DMS114 treated with DMSO at 0.1 percent for 48 hours (cell line): Measurements from ENCODE around the gene AGBL4.

Source experiments
- DNase-seq: peaks from one replicate; lab custom pipeline; 2025; ENCODE audit not compliant: unreplicated experiment; lab: John Stamatoyannopoulos, UW

The AGBL4 gene

GRCh38 chr1:48741380-48741779 is 1282.4 kb downstream of the AGBL4 start:
- DNase-seq, result no peak

- no peak for DNase-seq
Measured at GRCh38 chr1:48740621-48741020, 1283.1 kb downstream of the AGBL4 start.

GRCh38 chr1:48739091-48739490 is 1284.7 kb downstream of the AGBL4 start:
- no peak for DNase-seq

GRCh38 chr1:48738356-48738755 is 1285.4 kb downstream of the AGBL4 start:
- DNase-seq, result no peak

- DNase-seq, result no peak
Measured at GRCh38 chr1:48735796-48736195, 1288.0 kb downstream of the AGBL4 start.

GRCh38 chr1:48730164-48730910 is 1293.4 kb downstream of the AGBL4 start:
- no peak for DNase-seq

GRCh38 chr1:48728584-48728983 is 1295.2 kb downstream of the AGBL4 start:
- DNase-seq, result no peak

GRCh38 chr1:48726557-48727215 is 1297.1 kb downstream of the AGBL4 start:
- DNase-seq, result no peak

GRCh38 chr1:48726139-48726538 is 1297.6 kb downstream of the AGBL4 start:
- DNase-seq, result no peak

- DNase-seq, result no peak
Measured at GRCh38 chr1:48725341-48726046, 1298.3 kb downstream of the AGBL4 start.

- no peak for DNase-seq
Measured at GRCh38 chr1:48720929-48721328, 1302.8 kb downstream of the AGBL4 start.

GRCh38 chr1:48718705-48719104 is 1305.0 kb downstream of the AGBL4 start:
- no peak for DNase-seq

- DNase-seq, result no peak
Measured at GRCh38 chr1:48718116-48718630, 1305.6 kb downstream of the AGBL4 start.

- no peak for DNase-seq
Measured at GRCh38 chr1:48717082-48717481, 1306.7 kb downstream of the AGBL4 start.

- DNase-seq, result no peak
Measured at GRCh38 chr1:48715921-48716320, 1307.8 kb downstream of the AGBL4 start.

GRCh38 chr1:48710915-48711314 is 1312.8 kb downstream of the AGBL4 start:
- no peak for DNase-seq

GRCh38 chr1:48710318-48710717 is 1313.4 kb downstream of the AGBL4 start:
- no peak for DNase-seq

GRCh38 chr1:48704736-48705135 is 1319.0 kb downstream of the AGBL4 start:
- DNase-seq, result no peak

GRCh38 chr1:48701445-48701844 is 1322.3 kb downstream of the AGBL4 start:
- DNase-seq, result no peak

GRCh38 chr1:48697066-48697707 is 1326.6 kb downstream of the AGBL4 start:
- peak; percentile 32 for DNase-seq

GRCh38 chr1:48695161-48695560 is 1328.6 kb downstream of the AGBL4 start:
- no peak for DNase-seq
